HFFc6 (cell line): ENCODE measurements around the gene IGF2. TPM values are rescaled to one million over a fixed set of nuclear protein-coding genes. Genes with fewer than 3 reads are reported as not detected.

Experiments
- DNase-seq: peaks from one replicate; pipeline ENCODE4 v3.0.0-alpha.2; 2018
- H3K27ac Mint-ChIP-seq: 2 replicates; pipeline ENCODE4 v1.8.0; 2020; ENCODE audit warnings: mild to moderate bottlenecking, mixed read lengths
- H3K27me3 Mint-ChIP-seq: 2 replicates; pipeline ENCODE4 v1.8.0; 2021; ENCODE audit warnings: mild to moderate bottlenecking, moderate library complexity, mixed read lengths; ENCODE audit not compliant: insufficient read depth
- H3K36me3 Mint-ChIP-seq: 2 replicates; pipeline ENCODE4 v1.8.0; 2021; ENCODE audit warnings: low read depth, mixed read lengths
- H3K4me1 Mint-ChIP-seq: 2 replicates; pipeline ENCODE4 v1.8.0; 2020; ENCODE audit warnings: low read depth, mixed read lengths
- H3K4me3 Mint-ChIP-seq: 2 replicates; pipeline ENCODE4 v1.8.0; 2020; ENCODE audit warnings: mild to moderate bottlenecking, moderate library complexity, mixed read lengths
- H3K9me3 Mint-ChIP-seq: 2 replicates; pipeline ENCODE4 v1.8.0; 2020; ENCODE audit warnings: mild to moderate bottlenecking, mixed read lengths
- CTCF ChIP-seq: fragments of 200-600 bp; sonication (generic); IDR thresholded peaks from 2 replicates; pipeline ENCODE4 v1.5.0; 2021; ENCODE audit warnings: antibody characterized with exemption, mild to moderate bottlenecking
- total RNA-seq, 6 experiments: library from RNA; stranded (reverse); fragmentation: NEBNext Ultra II Directional; extraction: Animal tissue kit (Norgen Biotek cat#: 25700); gene quantifications; 2 replicates in 1 of 6; 3 replicates in 5 of 6; pipeline ENCODE4 v1.2.3, GENCODE V29; 2021

Gene IGF2
- total RNA-seq, 6 experiments from 2014 or later, result 0.90 to 2.6 (median 2.0) TPM

GRCh38 chr11:2154889-2155288 is 15.7 kb upstream of the IGF2 start:
- no peak for DNase-seq
- no peaks in the 10 kb centered on the region for H3K9me3 Mint-ChIP-seq
- H3K27me3 Mint-ChIP-seq, result peaks cover 14% of the 10 kb centered on the region
- no peaks in the 10 kb centered on the region for H3K36me3 Mint-ChIP-seq
- TF ChIP-seq CTCF, result no peak
- no peak overlapping the region for H3K27ac Mint-ChIP-seq
- no peaks in the 10 kb centered on the region for H3K4me1 Mint-ChIP-seq
- no peak overlapping the region for H3K4me3 Mint-ChIP-seq

- no peak for DNase-seq
- Mint-ChIP-seq H3K9me3 (no peaks in the 10 kb centered on the region), H3K36me3 (no peaks in the 10 kb centered on the region), H3K4me1 (no peaks in the 10 kb centered on the region), H3K4me3 (no peak overlapping the region), H3K27ac (no peak overlapping the region), H3K27me3 (peaks cover 18% of the 10 kb centered on the region)
- TF ChIP-seq CTCF, result no peak
Measured at GRCh38 chr11:2154195-2154585, 15.0 kb upstream of the IGF2 start.

- Mint-ChIP-seq H3K27ac (no peak overlapping the region), H3K4me3 (no peak overlapping the region), H3K27me3 (peaks cover 23% of the 10 kb centered on the region), H3K9me3 (no peaks in the 10 kb centered on the region), H3K4me1 (no peaks in the 10 kb centered on the region), H3K36me3 (no peaks in the 10 kb centered on the region)
- no peak for DNase-seq
- TF ChIP-seq CTCF, result no peak
Measured at GRCh38 chr11:2153581-2154194, 14.5 kb upstream of the IGF2 start.

GRCh38 chr11:2151500-2152257 is 12.5 kb upstream of the IGF2 start:
- Mint-ChIP-seq H3K36me3 (no peaks in the 10 kb centered on the region), H3K27me3 (peaks cover 30% of the 10 kb centered on the region), H3K9me3 (no peaks in the 10 kb centered on the region), H3K27ac (no peak overlapping the region), H3K4me1 (no peaks in the 10 kb centered on the region), H3K4me3 (no peak overlapping the region)
- peak; percentile 84 for TF ChIP-seq CTCF
- DNase-seq, result peak; percentile 39

GRCh38 chr11:2149864-2150847 is 11.0 kb upstream of the IGF2 start:
- no peak overlapping the region for H3K27ac Mint-ChIP-seq
- no peaks in the 10 kb centered on the region for H3K36me3 Mint-ChIP-seq
- peak; percentile 77 for TF ChIP-seq CTCF
- H3K27me3 Mint-ChIP-seq, result peaks cover 42% of the 10 kb centered on the region
- H3K4me3 Mint-ChIP-seq, result no peak overlapping the region
- H3K9me3 Mint-ChIP-seq, result no peaks in the 10 kb centered on the region
- peak; percentile 19 for DNase-seq
- no peaks in the 10 kb centered on the region for H3K4me1 Mint-ChIP-seq
